Measurements from ENCODE around the gene TBC1D22A.

The TBC1D22A gene

GRCh38 chr22:46823248-46823647 lies 60.8 kb downstream of the TBC1D22A start:
- TF ChIP-seq, protein P1, sequence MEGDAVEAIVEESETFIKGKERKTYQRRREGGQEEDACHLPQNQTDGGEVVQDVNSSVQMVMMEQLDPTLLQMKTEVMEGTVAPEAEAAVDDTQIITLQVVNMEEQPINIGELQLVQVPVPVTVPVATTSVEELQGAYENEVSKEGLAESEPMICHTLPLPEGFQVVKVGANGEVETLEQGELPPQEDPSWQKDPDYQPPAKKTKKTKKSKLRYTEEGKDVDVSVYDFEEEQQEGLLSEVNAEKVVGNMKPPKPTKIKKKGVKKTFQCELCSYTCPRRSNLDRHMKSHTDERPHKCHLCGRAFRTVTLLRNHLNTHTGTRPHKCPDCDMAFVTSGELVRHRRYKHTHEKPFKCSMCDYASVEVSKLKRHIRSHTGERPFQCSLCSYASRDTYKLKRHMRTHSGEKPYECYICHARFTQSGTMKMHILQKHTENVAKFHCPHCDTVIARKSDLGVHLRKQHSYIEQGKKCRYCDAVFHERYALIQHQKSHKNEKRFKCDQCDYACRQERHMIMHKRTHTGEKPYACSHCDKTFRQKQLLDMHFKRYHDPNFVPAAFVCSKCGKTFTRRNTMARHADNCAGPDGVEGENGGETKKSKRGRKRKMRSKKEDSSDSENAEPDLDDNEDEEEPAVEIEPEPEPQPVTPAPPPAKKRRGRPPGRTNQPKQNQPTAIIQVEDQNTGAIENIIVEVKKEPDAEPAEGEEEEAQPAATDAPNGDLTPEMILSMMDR (IDR thresholded peaks at IDR 0.05), result no peak

- TF ChIP-seq, protein P1 (IDR thresholded peaks at IDR 0.05), result no peak
Measured at GRCh38 chr22:46823654-46824053, 61.2 kb downstream of the TBC1D22A start.

GRCh38 chr22:46824344-46824909 lies 62.0 kb downstream of the TBC1D22A start:
- TF ChIP-seq, protein P1 (IDR thresholded peaks at IDR 0.05), result no peak

- TF ChIP-seq, protein P1 (IDR thresholded peaks at IDR 0.05), result no peak
Measured at GRCh38 chr22:46824980-46825544, 62.6 kb downstream of the TBC1D22A start.

GRCh38 chr22:46826438-46827135 lies 64.1 kb downstream of the TBC1D22A start:
- TF ChIP-seq, protein P1 (IDR thresholded peaks at IDR 0.05), result no peak

DNA sequence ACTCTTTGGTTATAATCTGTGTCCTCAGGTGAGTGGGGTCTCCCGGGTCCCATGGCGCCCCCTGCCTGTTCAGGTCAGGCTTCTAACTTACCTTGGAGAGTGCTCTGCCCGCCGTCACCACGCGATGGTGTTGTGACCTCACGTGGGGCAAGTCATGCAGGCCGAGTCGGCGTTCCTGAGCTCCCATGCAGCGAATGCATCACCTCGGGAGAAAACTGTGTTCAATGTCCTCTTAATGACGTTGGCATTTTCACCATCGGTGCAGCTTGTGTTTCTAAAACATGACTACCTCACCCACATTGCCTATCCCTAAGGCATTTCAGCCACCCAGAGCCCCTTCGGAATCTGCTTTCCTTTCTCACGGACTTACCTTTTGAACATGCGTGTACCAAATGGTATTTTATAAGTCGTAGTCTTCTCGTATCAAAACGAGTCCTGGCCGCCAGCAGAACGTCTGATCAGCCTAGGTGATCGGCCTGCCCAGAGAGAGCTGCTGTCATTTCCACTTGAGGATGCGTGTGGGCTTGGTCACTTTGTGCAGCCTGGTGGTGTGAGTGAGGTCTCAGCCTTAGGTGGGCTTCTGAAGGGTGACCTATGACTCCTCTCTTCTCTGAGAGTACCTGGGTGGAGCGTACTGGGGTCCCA lies 64.8 kb downstream of the TBC1D22A start:
- TF ChIP-seq, protein P1 (IDR thresholded peaks at IDR 0.05), result no peak; the same call in 1 of the 2 replicates

DNA sequence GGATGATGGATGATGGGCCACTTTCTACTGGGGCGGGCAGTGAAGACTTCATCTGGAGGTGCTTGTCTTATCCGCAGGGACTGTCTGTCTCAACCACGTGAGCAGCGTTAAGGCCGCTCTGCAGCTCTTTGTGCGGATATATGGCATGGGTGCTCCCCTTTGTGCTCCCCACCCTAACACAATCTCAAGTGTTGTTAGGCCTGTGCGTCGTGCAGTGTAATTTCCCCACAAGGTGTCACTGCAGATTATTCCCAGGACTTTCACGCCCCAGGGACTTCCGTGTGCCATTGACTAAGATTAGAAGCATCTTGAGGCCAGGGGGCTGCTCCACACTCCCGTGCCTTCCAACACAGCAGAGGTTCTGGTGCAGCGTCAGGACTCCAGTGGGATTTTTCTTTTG lies 65.3 kb downstream of the TBC1D22A start:
- TF ChIP-seq, protein P1 (IDR thresholded peaks at IDR 0.05), result no peak
